DOHH2 (cell line): ENCODE measurements around the gene RAVER2.

Experiments used
- H3F3A ChIP-seq: fragments of 200-600 bp; sonication (generic), shearing (Covaris generic); 2 replicates; pipeline ENCODE4 v1.6.0; 2016; ENCODE audit warnings: antibody characterized with exemption, mild to moderate bottlenecking; ENCODE audit not compliant: control insufficient read depth, insufficient read depth
- H3K27ac ChIP-seq: fragments of 200-600 bp; sonication (generic); 2 replicates; pipeline ENCODE4 v1.5.1; 2014; ENCODE audit warnings: low read depth, mild to moderate bottlenecking, low read length, moderate library complexity
- H3K27me3 ChIP-seq: fragments of 200-600 bp; sonication (generic); 2 replicates; pipeline ENCODE4 v1.6.1; 2014; ENCODE audit warnings: mild to moderate bottlenecking, low read length, mixed read lengths; ENCODE audit not compliant: control insufficient read depth
- H3K36me3 ChIP-seq: fragments of 200-600 bp; sonication (generic); 2 replicates; pipeline ENCODE4 v1.6.1; 2014; ENCODE audit warnings: mild to moderate bottlenecking, low read length, moderate library complexity, mixed read lengths; ENCODE audit not compliant: control insufficient read depth
- H3K4me1 ChIP-seq: fragments of 200-600 bp; sonication (generic); 2 replicates; pipeline ENCODE4 v1.6.1; 2014; ENCODE audit warnings: mild to moderate bottlenecking, low read length, mixed read lengths; ENCODE audit not compliant: control insufficient read depth
- H3K4me2 ChIP-seq: fragments of 200-600 bp; sonication (generic); 2 replicates; pipeline ENCODE4 v1.6.0; 2014; ENCODE audit warnings: mild to moderate bottlenecking, low read length, moderate library complexity
- H3K4me3 ChIP-seq: fragments of 200-600 bp; sonication (generic); 2 replicates; pipeline ENCODE4 v1.5.1; 2014; ENCODE audit warnings: mild to moderate bottlenecking, low read length, mixed read lengths
- H3K79me2 ChIP-seq: fragments of 200-600 bp; sonication (generic); 2 replicates; pipeline ENCODE4 v1.6.1; 2014; ENCODE audit warnings: mild to moderate bottlenecking, low read length, mixed read lengths; ENCODE audit not compliant: control insufficient read depth
- H3K9me2 ChIP-seq: fragments of 200-600 bp; sonication (generic); replicated peaks from 2 replicates; pipeline ENCODE4 v1.6.1; 2014; ENCODE audit warnings: mild to moderate bottlenecking, low read length, mixed read lengths; ENCODE audit not compliant: control insufficient read depth
- H3K9me3 ChIP-seq: fragments of 200-600 bp; sonication (generic); 2 replicates; pipeline ENCODE4 v1.6.1; 2014; ENCODE audit warnings: antibody characterized with exemption, low read length, mixed read lengths; ENCODE audit not compliant: control insufficient read depth, insufficient read depth
- H4K20me1 ChIP-seq: fragments of 200-600 bp; sonication (generic); 2 replicates; pipeline ENCODE4 v1.6.0; 2014; ENCODE audit warnings: low read depth, mild to moderate bottlenecking, antibody characterized with exemption, low read length, moderate library complexity; ENCODE audit not compliant: control insufficient read depth, insufficient read depth
- CTCF ChIP-seq: fragments of 200-600 bp; sonication (generic); IDR thresholded peaks from one replicate; pipeline ENCODE4 v1.5.1; 2014; ENCODE audit warnings: antibody characterized with exemption, mild to moderate bottlenecking, low read depth, low read length; ENCODE audit not compliant: poor library complexity, severe bottlenecking
- EZH2phosphoT487 ChIP-seq: fragments of 200-600 bp; sonication (generic); IDR thresholded peaks from 2 replicates; pipeline ENCODE4 v1.6.1; 2017; ENCODE audit warnings: borderline replicate concordance, mild to moderate bottlenecking, antibody characterized with exemption, low read length, moderate library complexity, mixed read lengths

RAVER2 gene

GRCh38 chr1:64745181-64745985 lies 508 bp downstream of the RAVER2 start:
- H3K4me3 ChIP-seq: peak overlapping the region; percentile 91

GRCh38 chr1:64745986-64746940 lies 1.4 kb downstream of the RAVER2 start:
- Histone ChIP-seq H3K4me2 (peak overlapping the region; percentile 94), H3K27ac (no peak overlapping the region), H3K4me1 (peaks cover 22% of the 10 kb centered on the region), H3K79me2 (peaks cover 11% of the 10 kb centered on the region), H3K27me3 (0 out of 2 replicates have a peak, but pooled peaks cover 3% of the 10 kb centered on the region), H3K36me3 (no peaks in the 10 kb centered on the region), H3K9me2 (no peaks in the 10 kb centered on the region), H3K4me3 (peak overlapping the region; percentile 91), H3F3A (peaks cover 12% of the 10 kb centered on the region), H4K20me1 (no peaks in the 10 kb centered on the region), H3K9me3 (no peaks in the 10 kb centered on the region)
- TF ChIP-seq CTCF (no peak), EZH2phosphoT487 (no peak)

More at GRCh38 chr1:64745181-64745985, 508 bp downstream of the RAVER2 start:
- Histone ChIP-seq H3K27me3 (0 out of 2 replicates have a peak, but pooled peaks cover 3% of the 10 kb centered on the region), H3F3A (peaks cover 12% of the 10 kb centered on the region), H4K20me1 (no peaks in the 10 kb centered on the region), H3K79me2 (peaks cover 8% of the 10 kb centered on the region), H3K9me3 (no peaks in the 10 kb centered on the region), H3K9me2 (no peaks in the 10 kb centered on the region), H3K36me3 (no peaks in the 10 kb centered on the region), H3K4me2 (peak overlapping the region; percentile 94), H3K27ac (no peak overlapping the region), H3K4me1 (peaks cover 22% of the 10 kb centered on the region)
- TF ChIP-seq EZH2phosphoT487 (no peak), CTCF (no peak)

- H3K27me3 ChIP-seq: 0 out of 2 replicates have a peak, but pooled peaks cover 3% of the 10 kb centered on the region
- no peaks in the 10 kb centered on the region for H3K9me2 ChIP-seq
- H3K4me2 ChIP-seq: no peak overlapping the region
- H3K36me3 ChIP-seq: no peaks in the 10 kb centered on the region
- no peaks in the 10 kb centered on the region for H3K9me3 ChIP-seq
- peaks cover 12% of the 10 kb centered on the region for H3F3A ChIP-seq
- TF ChIP-seq EZH2phosphoT487: no peak
- no peak for TF ChIP-seq CTCF
- no peaks in the 10 kb centered on the region for H4K20me1 ChIP-seq
- H3K27ac ChIP-seq: no peak overlapping the region
- H3K4me1 ChIP-seq: peaks cover 25% of the 10 kb centered on the region
- H3K79me2 ChIP-seq: peaks cover 18% of the 10 kb centered on the region
- H3K4me3 ChIP-seq: no peak overlapping the region
Measured at GRCh38 chr1:64748222-64748621, 3.3 kb downstream of the RAVER2 start.
